ENCODE data around the gene MAP3K14. TPM values are rescaled to one million over a fixed set of nuclear protein-coding genes. Genes with fewer than 3 reads are reported as not detected.

Gene MAP3K14
- total RNA-seq (ENCODE audit: low replicate concordance): 0.34 and 2.7 TPM in 2 replicates

GRCh38 chr17:45316434-45317110, at the start of gene MAP3K14:
MAP3K14 (minus strand) TSS chr17:45317020; CDS start chr17:45290745, 26,275 bp downstream.
- H3K79me2 ChIP-seq (ENCODE audit: low read depth): peaks cover 38% of the 10 kb centered on the region
- peak within 1 kb of the TSS; percentile 65 for H3K9ac ChIP-seq
- peak within 1 kb of the TSS; percentile 82 for H3K4me3 ChIP-seq
- DNase-seq (ENCODE audit: low spot score): peak; percentile 89
- H4K20me1 ChIP-seq (ENCODE audit: low read depth): peaks cover 48% of the 10 kb centered on the region
- H3K4me2 ChIP-seq: peak within 1 kb of the TSS; percentile 99
- peak within 1 kb of the TSS; percentile 93 for H3K4me3 Mint-ChIP-seq
- peaks cover 18% of the 10 kb centered on the region for H3K4me1 ChIP-seq
- H3K27ac Mint-ChIP-seq: peak within 1 kb of the TSS; percentile 94
- TF ChIP-seq, protein P1, sequence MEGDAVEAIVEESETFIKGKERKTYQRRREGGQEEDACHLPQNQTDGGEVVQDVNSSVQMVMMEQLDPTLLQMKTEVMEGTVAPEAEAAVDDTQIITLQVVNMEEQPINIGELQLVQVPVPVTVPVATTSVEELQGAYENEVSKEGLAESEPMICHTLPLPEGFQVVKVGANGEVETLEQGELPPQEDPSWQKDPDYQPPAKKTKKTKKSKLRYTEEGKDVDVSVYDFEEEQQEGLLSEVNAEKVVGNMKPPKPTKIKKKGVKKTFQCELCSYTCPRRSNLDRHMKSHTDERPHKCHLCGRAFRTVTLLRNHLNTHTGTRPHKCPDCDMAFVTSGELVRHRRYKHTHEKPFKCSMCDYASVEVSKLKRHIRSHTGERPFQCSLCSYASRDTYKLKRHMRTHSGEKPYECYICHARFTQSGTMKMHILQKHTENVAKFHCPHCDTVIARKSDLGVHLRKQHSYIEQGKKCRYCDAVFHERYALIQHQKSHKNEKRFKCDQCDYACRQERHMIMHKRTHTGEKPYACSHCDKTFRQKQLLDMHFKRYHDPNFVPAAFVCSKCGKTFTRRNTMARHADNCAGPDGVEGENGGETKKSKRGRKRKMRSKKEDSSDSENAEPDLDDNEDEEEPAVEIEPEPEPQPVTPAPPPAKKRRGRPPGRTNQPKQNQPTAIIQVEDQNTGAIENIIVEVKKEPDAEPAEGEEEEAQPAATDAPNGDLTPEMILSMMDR (IDR thresholded peaks at IDR 0.05): peak; percentile 11
- TF ChIP-seq EZH2 (IDR thresholded peaks at IDR 0.05): no peak
- TF ChIP-seq EZH2phosphoT487 (IDR thresholded peaks at IDR 0.05): no peak
- no peaks in the 10 kb centered on the region for H3K9me3 Mint-ChIP-seq
- H3K9me3 ChIP-seq (ENCODE audit: low read depth): no peaks in the 10 kb centered on the region
- peak within 1 kb of the TSS; percentile 81 for H3K27ac ChIP-seq
- peaks cover 2% of the 10 kb centered on the region for H3K36me3 Mint-ChIP-seq
- H2AFZ ChIP-seq (replicated peaks): peak within 1 kb of the TSS; percentile 74
- H3K27me3 ChIP-seq: no peaks in the 10 kb centered on the region
- H3K4me1 Mint-ChIP-seq: peaks cover 59% of the 10 kb centered on the region
- H3K36me3 ChIP-seq: no peaks in the 10 kb centered on the region
- peaks cover 3% of the 10 kb centered on the region for H3K27me3 Mint-ChIP-seq (ENCODE audit: insufficient read depth, low read depth)
- peaks cover 22% of the 10 kb centered on the region for H3F3A ChIP-seq (ENCODE audit: low read depth)

GRCh38 chr17:45366049-45366448, 49.2 kb upstream of the MAP3K14 start:
- Histone ChIP-seq H3F3A (ENCODE audit: low read depth) (peaks cover 16% of the 10 kb centered on the region), H4K20me1 (ENCODE audit: low read depth) (no peaks in the 10 kb centered on the region), H3K9me3 (ENCODE audit: low read depth) (no peaks in the 10 kb centered on the region), H3K4me2 (no peak overlapping the region), H3K36me3 (no peaks in the 10 kb centered on the region), H3K79me2 (ENCODE audit: low read depth) (no peaks in the 10 kb centered on the region), H3K27ac (no peak overlapping the region), H3K27me3 (peaks cover 4% of the 10 kb centered on the region), H3K4me3 (no peak overlapping the region), H3K9ac (no peak overlapping the region), H2AFZ (replicated peaks) (no peak overlapping the region), H3K4me1 (peaks cover 9% of the 10 kb centered on the region)
- Mint-ChIP-seq H3K4me3 (peak overlapping the region; percentile 6), H3K9me3 (peaks cover 2% of the 10 kb centered on the region), H3K36me3 (no peaks in the 10 kb centered on the region), H3K27me3 (ENCODE audit: insufficient read depth, low read depth) (peaks cover 9% of the 10 kb centered on the region), H3K4me1 (peaks cover 15% of the 10 kb centered on the region), H3K27ac (peak overlapping the region; percentile 83)
- TF ChIP-seq, protein P1 (IDR thresholded peaks at IDR 0.05): no peak
- no peak for TF ChIP-seq EZH2phosphoT487 (IDR thresholded peaks at IDR 0.05)
- TF ChIP-seq EZH2 (IDR thresholded peaks at IDR 0.05): no peak
- DNase-seq (ENCODE audit: low spot score): no peak

- no peaks in the 10 kb centered on the region for H3K36me3 Mint-ChIP-seq
- peak overlapping the region; percentile 17 for H3K4me2 ChIP-seq
- H3K79me2 ChIP-seq (ENCODE audit: low read depth): no peaks in the 10 kb centered on the region
- peaks cover 9% of the 10 kb centered on the region for H3K4me1 ChIP-seq
- H3K27ac ChIP-seq: no peak overlapping the region
- peaks cover 2% of the 10 kb centered on the region for H3K9me3 Mint-ChIP-seq
- H3K4me3 ChIP-seq: no peak overlapping the region
- H3K9ac ChIP-seq: no peak overlapping the region
- H4K20me1 ChIP-seq (ENCODE audit: low read depth): no peaks in the 10 kb centered on the region
- DNase-seq (ENCODE audit: low spot score): peak; percentile 66
- H2AFZ ChIP-seq (replicated peaks): peak overlapping the region; percentile 91
- H3K27me3 Mint-ChIP-seq (ENCODE audit: insufficient read depth, low read depth): peaks cover 9% of the 10 kb centered on the region
- peaks cover 10% of the 10 kb centered on the region for H3K4me1 Mint-ChIP-seq
- H3K27ac Mint-ChIP-seq: no peak overlapping the region
- H3K36me3 ChIP-seq: no peaks in the 10 kb centered on the region
- TF ChIP-seq, protein P1 (IDR thresholded peaks at IDR 0.05): no peak
- TF ChIP-seq EZH2phosphoT487 (IDR thresholded peaks at IDR 0.05) (no peak), EZH2 (IDR thresholded peaks at IDR 0.05) (no peak)
- H3K27me3 ChIP-seq: no peaks in the 10 kb centered on the region
- H3K9me3 ChIP-seq (ENCODE audit: low read depth): no peaks in the 10 kb centered on the region
- peaks cover 10% of the 10 kb centered on the region for H3F3A ChIP-seq (ENCODE audit: low read depth)
- H3K4me3 Mint-ChIP-seq: no peak overlapping the region
Observed at GRCh38 chr17:45364531-45365390, 47.9 kb upstream of the MAP3K14 start.

Measured in neural progenitor cell (in vitro differentiated cells).